ENCODE measurements around the gene TBCE.
A peak's percentile ranks its signal among the peaks of the same experiment; 100 is the strongest.

TBCE gene, protein sequence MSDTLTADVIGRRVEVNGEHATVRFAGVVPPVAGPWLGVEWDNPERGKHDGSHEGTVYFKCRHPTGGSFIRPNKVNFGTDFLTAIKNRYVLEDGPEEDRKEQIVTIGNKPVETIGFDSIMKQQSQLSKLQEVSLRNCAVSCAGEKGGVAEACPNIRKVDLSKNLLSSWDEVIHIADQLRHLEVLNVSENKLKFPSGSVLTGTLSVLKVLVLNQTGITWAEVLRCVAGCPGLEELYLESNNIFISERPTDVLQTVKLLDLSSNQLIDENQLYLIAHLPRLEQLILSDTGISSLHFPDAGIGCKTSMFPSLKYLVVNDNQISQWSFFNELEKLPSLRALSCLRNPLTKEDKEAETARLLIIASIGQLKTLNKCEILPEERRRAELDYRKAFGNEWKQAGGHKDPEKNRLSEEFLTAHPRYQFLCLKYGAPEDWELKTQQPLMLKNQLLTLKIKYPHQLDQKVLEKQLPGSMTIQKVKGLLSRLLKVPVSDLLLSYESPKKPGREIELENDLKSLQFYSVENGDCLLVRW

DNA sequence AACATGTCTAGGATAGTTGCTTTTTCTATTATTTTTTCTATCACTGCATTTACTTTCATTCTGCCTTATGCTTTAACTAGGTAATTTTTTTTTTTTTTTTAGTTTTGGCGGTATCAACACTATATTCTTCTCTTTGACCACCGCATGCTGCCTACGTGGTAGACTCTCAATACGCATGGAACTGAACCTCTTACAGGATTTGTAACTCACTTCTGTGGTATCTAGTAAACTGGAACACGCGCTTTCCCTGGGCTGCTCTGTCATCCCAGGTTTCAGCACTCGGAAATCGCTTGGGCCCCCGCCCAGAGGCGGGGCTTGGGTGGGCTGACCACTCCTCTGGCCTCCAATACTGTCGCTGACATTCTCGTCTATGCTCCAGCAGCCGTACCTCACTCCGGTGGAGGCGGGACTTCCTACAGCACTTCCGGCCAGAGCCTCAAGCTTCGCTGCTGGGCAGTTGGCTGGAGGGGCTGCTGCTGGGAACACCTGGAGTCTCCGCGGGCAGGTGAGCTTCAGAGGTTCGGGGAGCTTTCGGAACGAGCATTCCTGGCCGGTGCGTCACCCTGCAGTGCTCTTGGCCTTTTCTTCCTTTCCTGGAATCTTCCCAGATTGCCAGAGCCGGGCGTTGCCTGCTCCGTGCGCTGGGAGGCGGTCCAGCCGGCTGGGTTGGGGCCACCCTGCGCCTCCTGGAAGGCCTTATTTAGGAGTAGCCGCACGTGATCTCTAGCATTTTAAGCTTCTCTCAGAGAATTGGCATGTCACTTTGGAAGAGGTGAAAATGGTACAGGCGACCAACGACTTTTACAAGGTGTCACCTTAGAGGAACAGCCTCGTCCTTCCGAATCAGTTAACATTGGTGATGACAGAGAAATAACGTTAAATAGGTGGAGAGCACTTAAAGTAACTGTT is at the start of gene TBCE:
TBCE (plus strand) TSS at position 428 of the 909 bp plus-strand sequence. CDS start 12,623 bp downstream, outside the sequence.
- peak; percentile 99 for DNase-seq (ENCODE audit: low read depth)

DNA sequence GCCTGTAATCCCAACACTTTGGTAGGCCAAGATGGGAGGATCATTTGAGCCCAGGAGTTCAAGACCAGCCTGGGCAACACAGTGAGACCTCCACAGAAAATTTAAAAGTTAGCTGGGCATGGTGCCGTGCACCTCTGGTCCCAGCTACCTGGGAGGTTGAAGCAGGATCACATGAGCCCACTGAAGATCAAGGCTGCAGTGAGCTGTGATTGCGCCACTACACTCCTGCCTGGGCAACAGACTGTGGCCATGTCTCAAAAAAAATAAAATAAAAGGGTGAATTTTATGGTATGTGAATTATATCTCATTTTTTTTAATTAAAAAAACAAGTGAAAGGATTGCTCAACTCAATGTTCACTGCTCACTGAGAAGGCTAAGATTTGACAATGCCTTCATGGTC is 48.0 kb upstream of the TBCE start:
- DNase-seq (ENCODE audit: low read depth), result peak; percentile 34

DNA sequence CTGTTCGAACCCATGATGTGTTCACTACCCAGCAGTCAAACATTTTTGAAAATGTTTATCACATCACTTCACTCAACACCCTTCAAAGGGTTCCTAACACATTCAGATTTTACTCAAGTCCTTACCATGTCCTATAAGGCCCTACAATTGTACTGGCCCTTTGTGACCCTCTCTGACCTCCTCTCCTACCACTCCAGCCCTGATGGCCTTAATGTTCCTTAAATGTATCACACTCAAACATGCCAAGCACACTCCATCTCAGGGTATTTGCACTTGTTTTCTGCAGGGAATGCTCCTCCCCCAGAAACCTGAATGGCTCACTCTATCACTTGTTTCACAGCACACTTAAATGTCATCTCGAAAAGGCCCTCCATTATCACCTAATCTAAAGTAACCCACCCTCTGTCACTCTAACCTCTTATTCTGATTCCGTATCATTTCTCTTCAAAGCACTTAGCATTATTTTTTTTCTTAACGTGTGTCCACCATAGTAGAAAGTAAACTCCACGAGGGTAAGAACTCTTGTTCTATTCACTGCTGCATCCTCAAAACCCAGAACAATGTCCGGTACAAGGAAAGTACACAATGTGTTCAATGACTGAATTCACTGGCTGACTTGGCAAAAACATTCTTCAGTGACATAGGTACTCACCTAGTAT is 46.6 kb upstream of the TBCE start:
- DNase-seq (ENCODE audit: low read depth), result no peak

DNA sequence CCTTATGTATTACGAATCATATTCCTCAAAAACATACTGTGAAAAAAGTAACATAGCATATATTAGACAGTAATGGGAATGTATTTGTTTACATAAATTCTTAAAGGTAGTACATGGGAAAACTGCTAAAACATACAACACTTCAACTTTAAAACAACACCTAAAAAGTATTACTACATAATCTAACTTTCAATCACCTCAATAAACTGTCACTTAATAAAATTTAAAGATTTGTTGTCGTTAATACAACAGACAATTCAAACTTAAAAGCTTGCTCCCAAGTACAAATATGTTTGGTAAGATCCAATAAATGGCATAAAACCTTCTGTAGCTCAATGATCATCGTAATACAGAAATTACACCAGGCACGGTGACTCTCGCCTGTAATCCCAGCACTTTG is 42.9 kb upstream of the TBCE start:
- no peak for DNase-seq (ENCODE audit: low read depth)

DNA sequence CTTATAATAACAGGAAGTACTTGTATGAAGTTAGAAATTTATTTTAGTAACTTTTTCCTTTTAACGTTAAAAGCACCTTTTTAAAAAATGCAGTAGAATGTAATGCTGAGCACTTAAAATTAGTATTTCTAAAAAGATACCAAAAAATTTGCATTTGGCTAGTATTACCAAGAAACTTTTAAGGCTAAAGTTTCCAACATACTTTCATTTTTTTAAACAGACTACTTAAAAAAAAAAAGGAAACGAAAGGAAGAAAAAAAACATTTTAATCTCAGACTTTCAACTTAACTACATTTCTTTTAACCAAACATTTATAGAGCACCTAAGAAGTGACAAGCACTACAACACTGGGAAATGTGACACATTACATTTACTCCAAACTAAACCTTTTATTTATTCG is 42.1 kb upstream of the TBCE start:
- DNase-seq (ENCODE audit: low read depth), result no peak

DNA sequence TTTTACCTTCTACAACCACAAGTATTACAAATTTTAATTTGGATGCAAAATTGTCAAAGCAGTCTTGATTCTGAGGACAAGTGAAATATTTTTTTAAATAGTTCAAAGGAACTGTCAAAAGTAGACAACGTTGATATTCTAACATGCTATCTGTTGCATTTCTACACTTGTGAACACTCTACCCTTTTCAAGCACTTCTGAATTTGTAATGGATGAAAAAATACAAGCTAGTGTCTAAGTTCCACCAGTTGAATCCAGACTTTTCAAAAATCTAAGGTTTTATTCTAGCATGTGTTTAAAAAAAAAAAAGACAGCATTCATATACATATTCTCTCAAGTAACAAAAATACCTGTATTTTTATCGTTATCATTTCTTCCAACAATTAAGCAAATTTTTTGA is 41.4 kb upstream of the TBCE start:
- no peak for DNase-seq (ENCODE audit: low read depth)

DNA sequence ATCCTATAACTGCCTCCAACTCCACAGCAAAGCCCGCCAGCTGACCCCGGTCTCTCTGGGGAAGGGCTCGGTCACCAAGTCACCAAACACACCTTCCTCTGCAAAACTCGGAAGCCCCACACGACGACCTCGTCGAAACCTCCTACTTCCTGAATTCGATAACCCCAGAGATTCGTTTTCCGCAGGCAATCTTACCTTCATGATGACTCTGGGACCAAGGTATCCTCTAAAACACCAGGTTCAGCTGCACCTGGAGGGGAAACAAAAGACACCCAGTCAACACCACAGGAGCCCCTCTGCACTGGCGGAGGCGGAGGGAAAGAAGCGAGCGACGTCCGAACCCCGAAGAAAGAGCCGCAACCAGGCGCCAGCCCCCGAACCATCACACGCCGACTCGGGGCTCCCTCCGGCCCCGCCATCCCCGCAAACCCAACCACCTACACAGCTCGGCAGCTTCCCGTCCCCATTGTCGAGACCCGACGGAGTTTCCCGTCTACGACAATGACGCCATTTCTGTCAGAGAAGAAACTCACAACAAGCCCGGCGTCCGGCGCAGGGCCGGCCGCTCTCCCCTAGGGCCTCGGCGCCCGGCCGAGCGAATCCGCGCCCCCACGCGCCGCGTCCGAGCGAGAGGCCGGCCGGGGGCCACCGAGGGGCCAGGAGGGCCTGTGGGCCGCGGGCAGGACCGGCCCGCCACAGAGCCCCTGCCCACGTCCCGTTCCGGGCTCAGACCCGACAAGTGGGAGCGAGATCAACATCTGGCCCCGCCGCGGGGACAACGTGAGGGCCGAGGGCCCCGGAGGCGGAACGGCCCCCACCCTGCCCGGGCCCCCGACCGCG is 40.3 kb upstream of the TBCE start:
- DNase-seq (ENCODE audit: low read depth), result peak; percentile 23

DNA sequence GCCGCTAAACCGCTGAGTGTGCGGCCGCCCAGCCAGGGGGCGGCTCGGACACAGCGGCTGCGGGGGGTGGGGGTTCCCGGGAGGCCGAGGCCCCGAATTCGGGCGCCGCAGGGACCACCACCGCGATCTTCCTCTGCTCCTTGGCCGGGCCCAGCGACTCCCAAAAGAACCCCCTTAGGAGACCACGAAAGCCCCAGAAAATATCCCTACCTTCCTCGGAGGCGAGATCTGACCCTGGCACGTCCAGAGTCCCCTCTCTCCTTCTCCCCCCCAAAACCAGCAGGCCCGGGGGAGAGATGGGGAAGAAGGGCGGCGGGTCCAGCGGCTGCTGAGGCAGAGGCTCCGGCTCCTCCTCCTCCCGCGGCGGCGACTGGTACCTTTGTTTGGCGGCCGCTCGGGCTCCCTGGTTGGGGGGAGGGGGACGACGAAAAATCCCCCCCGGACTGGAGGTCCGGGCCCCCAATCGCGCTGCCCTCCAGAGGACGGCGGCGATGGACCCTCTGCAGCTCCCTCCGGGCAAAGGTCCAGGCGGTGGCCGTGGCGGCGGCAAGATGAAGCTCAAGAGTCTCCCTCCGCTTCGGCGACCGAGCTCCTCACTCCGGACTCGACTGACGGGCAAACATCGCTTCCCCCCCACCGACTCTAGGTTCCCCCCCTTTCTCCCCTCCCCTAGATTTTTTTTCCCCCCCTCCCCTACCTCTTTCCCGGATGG is 39.5 kb upstream of the TBCE start, which contains the start of gene ARID4B:
ARID4B (minus strand) TSS at position 621 of the 712 bp plus-strand sequence. CDS start 1,260 bp downstream, outside the sequence.
- DNase-seq (ENCODE audit: low read depth), result no peak

DNA sequence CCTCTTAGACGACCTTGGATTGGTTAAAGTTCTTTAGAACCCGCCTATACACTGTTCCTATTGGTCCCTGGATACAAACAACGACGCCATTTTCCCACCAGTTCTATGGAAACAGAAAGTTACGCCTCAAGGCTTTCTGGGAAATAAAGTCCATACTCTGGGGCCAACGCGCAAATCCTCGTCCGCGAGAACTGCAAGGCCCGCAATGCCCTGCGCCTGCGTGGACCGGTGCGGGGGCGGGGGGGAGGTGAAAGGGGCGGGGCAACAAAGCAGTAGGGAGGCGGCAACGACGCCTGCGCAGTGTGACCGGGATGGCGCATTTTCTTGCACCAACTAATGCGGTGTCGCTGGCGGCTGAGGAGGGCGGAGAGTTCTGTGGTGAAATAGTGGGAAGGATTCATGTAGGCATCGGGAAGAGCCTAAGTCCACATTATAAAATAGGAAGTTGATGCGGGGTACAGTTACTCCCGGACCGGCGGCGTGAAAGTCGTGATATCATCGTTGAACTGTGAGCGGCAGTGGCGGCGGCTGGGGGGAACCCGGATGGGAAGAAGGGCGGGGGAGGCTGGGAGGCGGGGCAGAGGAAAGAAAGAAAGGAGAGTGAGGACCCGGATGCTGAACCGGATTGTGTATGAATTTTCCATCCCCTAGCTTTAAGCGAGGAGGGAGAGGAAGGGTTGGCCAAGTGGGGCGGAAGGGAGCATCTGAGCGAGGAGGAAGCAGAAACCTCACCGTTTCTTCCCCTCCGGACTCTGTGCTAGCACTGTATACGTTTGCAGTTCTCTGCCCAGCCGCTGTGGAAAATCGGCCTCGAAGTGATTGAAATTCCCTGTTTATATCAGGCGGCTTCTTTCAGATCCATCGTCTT is 38.7 kb upstream of the TBCE start, which contains the start of gene GGPS1:
GGPS1 (plus strand) TSS at position 300 of the 868 bp plus-strand sequence. CDS start 6,695 bp downstream, outside the sequence.
- DNase-seq (ENCODE audit: low read depth), result peak; percentile 100

DNA sequence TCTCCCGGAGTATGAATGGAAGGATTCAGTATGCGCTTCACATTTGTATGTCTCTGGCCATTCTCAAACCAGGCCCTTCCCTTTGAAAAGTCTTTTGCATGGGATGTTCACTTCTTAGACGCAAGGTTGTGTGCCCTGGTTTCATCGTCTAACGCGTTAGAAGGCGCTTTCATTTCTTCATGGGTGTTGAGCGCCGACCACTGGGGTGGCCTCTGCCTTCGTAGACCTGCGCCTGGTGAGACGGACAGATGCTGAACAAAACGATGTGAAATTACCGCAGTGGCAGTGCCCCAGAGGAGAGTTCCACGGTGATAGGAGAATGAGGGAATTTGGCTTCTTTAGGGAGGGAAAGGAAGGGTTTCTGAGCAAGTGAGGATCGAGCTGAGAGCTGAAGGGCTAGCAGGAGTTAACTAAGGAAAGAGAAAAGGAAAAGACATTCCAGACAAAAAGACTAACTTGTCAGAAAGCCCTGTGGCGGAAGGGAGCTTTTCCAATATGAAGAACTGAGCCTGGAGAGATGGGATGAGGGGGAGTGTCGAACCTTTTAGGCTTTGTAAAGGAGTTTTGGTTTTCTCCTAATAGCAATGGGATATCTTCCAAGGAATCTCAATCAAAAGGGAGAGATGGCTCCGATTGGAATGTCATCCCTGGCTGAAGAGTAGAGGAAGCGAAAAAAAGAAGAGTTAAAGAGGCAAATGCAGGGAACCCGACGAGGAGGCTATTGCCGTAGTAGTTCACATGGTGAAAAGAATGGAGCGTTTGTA is 37.9 kb upstream of the TBCE start:
- DNase-seq (ENCODE audit: low read depth), result peak; percentile 73

DNA sequence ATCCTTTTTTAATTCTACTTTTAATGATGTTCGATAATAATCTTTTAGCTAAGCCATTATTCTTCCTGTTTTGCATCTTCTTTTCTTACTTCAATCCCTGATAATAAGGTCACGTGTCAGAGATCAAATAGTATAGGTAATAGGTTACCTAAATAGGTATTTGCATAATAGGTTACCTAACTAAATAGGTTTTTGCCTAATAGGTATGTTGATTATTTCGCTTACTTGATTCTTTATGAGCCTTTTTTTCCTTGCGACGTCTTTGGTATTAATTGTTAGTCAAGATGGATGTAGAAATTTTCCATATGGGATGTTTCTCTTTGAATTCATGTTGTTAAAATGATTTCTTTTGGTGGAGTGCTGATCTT is 36.3 kb upstream of the TBCE start:
- no peak for DNase-seq (ENCODE audit: low read depth)

DNA sequence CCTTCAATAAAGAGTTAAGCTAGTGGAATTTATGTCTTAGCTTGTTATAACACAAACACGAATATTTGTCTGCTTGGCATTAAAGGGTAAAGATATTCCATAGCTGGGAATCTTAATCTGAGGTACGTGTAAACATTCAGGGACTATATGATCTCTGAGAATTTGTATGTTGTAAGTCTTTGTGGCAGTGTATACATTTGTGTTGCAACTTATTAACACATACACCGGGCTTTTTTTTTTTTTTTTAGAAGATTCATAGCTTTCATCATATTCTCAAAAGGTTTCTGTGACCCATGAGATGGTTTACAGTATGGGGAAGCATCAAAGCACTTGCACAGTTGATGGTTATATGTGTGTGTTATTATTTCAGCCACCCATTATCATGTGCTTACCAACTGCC is 35.8 kb upstream of the TBCE start:
- DNase-seq (ENCODE audit: low read depth), result peak; percentile 34

DNA sequence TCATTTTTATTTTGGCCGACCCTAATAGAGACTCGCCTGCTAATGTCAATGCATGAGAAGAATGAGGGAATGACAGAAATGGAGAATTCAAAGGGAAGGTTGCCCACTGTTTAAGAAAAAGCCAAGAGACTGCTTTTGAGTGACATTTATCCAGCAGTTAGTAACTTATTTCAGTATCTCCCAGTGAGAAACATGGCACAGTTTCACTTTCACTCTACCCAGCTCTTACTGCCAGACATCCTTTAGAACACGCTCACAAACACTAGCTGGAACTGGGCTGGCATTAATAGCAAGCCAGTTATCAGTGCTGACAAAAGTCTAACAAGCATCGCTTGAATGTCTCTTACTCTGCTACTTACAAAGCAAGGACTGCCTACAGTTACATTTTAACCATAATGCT is 30.3 kb upstream of the TBCE start:
- DNase-seq (ENCODE audit: low read depth), result peak; percentile 59

DNA sequence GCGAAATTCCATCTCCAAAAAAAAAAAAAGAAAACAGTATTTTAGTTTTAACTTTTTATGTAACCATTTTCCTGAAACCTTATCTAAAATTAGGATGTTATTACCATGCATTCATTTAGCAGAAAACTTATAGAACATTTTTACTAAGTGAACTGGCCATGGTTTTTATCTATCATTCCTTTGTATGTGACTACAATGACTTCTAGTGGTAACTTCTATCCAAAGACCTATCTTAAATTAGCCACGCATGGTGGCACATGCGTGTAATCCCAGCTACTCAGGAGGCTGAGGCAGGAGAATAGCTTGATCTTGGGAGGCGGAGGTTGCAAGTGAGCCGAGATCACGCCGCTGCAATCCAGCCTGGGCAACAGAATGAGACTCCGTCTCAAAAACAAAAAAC is 27.5 kb upstream of the TBCE start:
- DNase-seq (ENCODE audit: low read depth), result no peak

DNA sequence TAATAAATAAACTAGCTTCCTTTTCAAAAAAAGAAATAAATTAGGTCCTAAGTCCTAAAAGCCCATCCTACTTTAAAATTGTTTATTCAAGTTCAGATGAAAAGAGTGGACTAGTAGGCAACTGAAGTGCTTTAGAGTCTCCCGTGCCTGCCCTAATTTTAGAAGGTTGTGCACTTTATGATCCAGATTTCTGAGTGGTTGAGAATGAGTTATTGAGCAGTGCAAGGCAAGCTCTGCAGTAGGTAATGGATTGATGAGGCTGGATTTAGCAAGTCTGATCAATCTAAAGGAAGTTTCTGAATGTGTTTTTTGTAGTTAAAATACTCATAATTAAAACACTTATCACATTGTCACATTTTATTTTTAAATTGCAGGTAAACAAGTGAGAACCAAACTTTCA is 25.9 kb upstream of the TBCE start:
- no peak for DNase-seq (ENCODE audit: low read depth)

DNA sequence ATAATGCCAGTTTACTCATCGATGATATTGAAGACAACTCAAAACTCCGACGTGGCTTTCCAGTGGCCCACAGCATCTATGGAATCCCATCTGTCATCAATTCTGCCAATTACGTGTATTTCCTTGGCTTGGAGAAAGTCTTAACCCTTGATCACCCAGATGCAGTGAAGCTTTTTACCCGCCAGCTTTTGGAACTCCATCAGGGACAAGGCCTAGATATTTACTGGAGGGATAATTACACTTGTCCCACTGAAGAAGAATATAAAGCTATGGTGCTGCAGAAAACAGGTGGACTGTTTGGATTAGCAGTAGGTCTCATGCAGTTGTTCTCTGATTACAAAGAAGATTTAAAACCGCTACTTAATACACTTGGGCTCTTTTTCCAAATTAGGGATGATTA is 25.2 kb upstream of the TBCE start:
- DNase-seq (ENCODE audit: low read depth), result no peak

DNA sequence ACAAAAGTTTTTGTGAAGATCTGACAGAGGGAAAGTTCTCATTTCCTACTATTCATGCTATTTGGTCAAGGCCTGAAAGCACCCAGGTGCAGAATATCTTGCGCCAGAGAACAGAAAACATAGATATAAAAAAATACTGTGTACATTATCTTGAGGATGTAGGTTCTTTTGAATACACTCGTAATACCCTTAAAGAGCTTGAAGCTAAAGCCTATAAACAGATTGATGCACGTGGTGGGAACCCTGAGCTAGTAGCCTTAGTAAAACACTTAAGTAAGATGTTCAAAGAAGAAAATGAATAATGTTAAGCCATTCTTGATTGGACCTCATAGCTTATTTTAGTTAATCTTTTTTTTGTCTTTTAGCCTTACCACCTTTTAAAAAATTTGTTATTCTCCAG is 24.8 kb upstream of the TBCE start:
- no peak for DNase-seq (ENCODE audit: low read depth)

DNA sequence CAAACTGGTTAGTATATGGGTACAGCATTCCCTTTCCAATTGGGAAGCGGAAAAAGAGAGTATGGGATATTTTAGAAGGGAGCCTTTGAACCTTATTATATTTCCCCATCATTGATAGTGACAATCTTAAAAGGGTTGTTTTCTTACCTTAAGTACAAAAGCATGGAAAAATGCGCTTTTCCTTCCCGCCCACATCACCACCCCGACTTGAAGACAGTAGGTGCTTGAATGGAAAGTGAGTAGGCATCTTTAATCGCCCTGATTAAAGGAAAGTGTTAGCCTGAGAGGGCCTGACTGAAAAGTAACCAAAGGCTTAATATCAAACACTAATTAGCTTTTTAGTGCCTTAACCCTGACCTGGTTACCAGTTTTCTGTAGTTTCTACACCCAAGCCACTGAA is 23.5 kb upstream of the TBCE start:
- no peak for DNase-seq (ENCODE audit: low read depth)

DNA sequence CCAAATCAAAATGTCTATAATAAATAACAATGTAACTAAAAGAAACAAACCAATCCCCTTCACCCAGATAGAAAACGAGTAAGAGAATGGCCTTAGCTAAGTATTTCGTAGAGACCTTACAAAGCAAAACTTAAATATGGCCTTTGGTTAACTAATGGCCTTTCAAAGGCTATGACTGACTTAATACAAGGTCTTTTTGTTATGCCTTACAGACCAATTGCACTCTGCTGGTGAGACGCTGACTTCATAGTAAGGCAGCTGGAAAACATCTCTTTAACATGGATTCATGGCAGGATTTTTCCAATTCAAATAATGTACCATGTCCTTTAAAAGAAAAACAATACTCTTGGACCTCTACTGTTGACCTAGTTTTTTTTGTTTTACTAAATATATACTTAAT is 15.8 kb upstream of the TBCE start:
- DNase-seq (ENCODE audit: low read depth), result no peak

Measured in iris pigment epithelial cell (primary cell).